ENCODE results near the gene SRGAP3. TPM values are rescaled to one million over a fixed set of nuclear protein-coding genes. Genes with fewer than 3 reads are reported as not detected.

The SRGAP3 gene
- total RNA-seq, 3 donors from 2014 or later: 0.27 to 2.0 (median 0.42) TPM

DNA sequence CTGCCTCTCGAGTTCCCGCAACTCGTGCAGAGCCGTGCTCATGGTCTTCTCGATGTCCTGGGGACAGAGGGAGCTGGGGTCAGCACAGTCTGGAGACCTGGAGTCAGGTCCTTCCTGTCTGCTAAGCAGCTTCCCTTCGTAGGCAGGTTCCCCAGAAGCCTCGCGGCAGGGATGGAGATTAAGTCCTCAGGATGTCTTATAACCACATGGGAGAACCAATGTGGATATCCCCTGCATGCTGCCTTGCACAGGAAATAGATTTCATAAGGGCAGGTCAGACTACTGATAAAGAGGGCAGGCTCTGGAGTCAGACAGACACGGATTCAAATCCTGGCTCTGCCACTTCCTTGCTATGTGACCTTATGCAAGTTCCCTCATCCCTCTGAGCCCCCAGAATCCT is 263.6 kb downstream of the SRGAP3 start:
- no peak for DNase-seq
- Mint-ChIP-seq H3K27me3 (ENCODE audit: low read depth) (peaks cover 5% of the 10 kb centered on the region), H3K4me1 (ENCODE audit: low read depth) (peaks cover 2% of the 10 kb centered on the region), H3K4me3 (no peak overlapping the region), H3K9me3 (no peaks in the 10 kb centered on the region), H3K36me3 (ENCODE audit: insufficient read depth) (no peaks in the 10 kb centered on the region)
- no peak for ATAC-seq

DNA sequence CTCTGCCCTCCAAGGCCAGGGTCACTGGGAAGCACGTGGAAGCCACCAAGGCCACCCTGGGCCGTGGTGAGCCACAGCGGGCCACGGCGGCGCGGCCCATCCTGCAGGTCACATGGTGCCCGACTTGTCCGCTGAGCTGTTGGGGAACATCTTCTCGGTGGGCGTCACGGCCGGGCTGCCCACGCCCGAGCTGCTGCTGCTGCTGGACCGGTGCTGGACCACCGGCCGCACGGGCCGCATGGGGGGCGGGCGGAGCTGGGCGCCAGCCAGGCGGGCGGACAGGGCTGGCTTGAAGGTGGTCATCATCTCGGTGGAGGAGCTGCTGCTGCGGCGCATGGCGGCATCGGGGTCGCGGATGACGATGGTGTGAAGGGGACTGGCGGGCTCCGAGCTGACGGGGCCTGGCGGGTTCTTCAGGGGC is 264.0 kb downstream of the SRGAP3 start:
- no peak for ATAC-seq
- Mint-ChIP-seq H3K4me3 (no peak overlapping the region), H3K27me3 (ENCODE audit: low read depth) (peaks cover 8% of the 10 kb centered on the region), H3K9me3 (no peaks in the 10 kb centered on the region), H3K36me3 (ENCODE audit: insufficient read depth) (no peaks in the 10 kb centered on the region), H3K4me1 (ENCODE audit: low read depth) (peaks cover 2% of the 10 kb centered on the region)
- DNase-seq: no peak

DNA sequence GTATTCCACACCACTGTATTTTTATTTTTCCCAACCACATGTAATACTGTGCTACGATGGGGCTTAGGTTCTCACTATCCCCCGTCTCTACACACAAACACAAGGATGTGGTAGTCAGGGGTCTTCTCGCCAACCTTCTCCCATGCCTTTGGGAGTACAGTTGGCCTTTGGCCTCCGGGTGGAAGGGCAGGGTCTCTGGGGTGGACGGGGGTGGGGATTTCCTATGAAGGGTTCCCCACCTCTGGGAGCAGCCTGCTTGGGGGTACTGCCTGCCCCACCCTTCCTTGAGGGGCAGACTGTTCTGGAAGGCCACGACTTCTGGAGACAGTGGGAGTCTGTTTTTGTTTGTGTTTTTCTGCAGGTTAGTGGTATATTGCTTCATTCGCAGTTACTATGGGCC is 264.9 kb downstream of the SRGAP3 start:
- no peak overlapping the region for H3K4me3 Mint-ChIP-seq
- H3K4me1 Mint-ChIP-seq (ENCODE audit: low read depth): peaks cover 2% of the 10 kb centered on the region
- peaks cover 15% of the 10 kb centered on the region for H3K27me3 Mint-ChIP-seq (ENCODE audit: low read depth)
- DNase-seq: no peak
- no peaks in the 10 kb centered on the region for H3K36me3 Mint-ChIP-seq (ENCODE audit: insufficient read depth)
- ATAC-seq: no peak
- no peaks in the 10 kb centered on the region for H3K9me3 Mint-ChIP-seq

- DNase-seq (no peak), ATAC-seq (no peak)
- H3K27me3 Mint-ChIP-seq (ENCODE audit: low read depth): peaks cover 18% of the 10 kb centered on the region
- no peak overlapping the region for H3K4me3 Mint-ChIP-seq
- no peaks in the 10 kb centered on the region for H3K36me3 Mint-ChIP-seq (ENCODE audit: insufficient read depth)
- peaks cover 4% of the 10 kb centered on the region for H3K9me3 Mint-ChIP-seq
- peaks cover 2% of the 10 kb centered on the region for H3K4me1 Mint-ChIP-seq (ENCODE audit: low read depth)
Observed at GRCh38 chr3:8984081-8984480, 265.4 kb downstream of the SRGAP3 start.

DNA sequence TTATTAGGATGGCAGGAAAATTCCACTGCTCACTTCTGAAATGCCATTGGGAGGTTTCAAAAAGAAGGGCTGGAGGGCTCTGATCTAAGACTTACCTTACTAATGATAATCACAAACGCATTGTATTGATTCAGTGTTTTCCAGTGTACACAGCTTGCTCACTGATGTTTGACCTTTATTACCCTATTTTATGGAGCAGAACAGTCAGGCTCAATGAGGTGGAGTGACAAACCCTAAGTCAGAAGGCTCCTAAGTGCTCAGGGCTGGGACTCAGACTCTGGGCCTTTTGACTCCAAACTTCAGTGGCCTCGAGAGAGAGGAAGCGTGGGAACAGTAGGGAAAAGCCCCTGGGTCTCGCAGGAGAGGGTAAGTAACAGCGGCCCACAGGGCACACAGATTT is 265.9 kb downstream of the SRGAP3 start:
- Mint-ChIP-seq H3K27me3 (ENCODE audit: low read depth) (peaks cover 18% of the 10 kb centered on the region), H3K4me1 (ENCODE audit: low read depth) (peaks cover 2% of the 10 kb centered on the region), H3K4me3 (no peak overlapping the region), H3K9me3 (peaks cover 4% of the 10 kb centered on the region), H3K36me3 (ENCODE audit: insufficient read depth) (no peaks in the 10 kb centered on the region)
- ATAC-seq (no peak), DNase-seq (no peak)

- peaks cover 2% of the 10 kb centered on the region for H3K4me1 Mint-ChIP-seq (ENCODE audit: low read depth)
- no peak for ATAC-seq
- H3K36me3 Mint-ChIP-seq (ENCODE audit: insufficient read depth): no peaks in the 10 kb centered on the region
- H3K4me3 Mint-ChIP-seq: no peak overlapping the region
- DNase-seq: no peak
- peaks cover 18% of the 10 kb centered on the region for H3K27me3 Mint-ChIP-seq (ENCODE audit: low read depth)
- H3K9me3 Mint-ChIP-seq: peaks cover 4% of the 10 kb centered on the region
Observed at GRCh38 chr3:8983026-8983425, 266.4 kb downstream of the SRGAP3 start.

DNA sequence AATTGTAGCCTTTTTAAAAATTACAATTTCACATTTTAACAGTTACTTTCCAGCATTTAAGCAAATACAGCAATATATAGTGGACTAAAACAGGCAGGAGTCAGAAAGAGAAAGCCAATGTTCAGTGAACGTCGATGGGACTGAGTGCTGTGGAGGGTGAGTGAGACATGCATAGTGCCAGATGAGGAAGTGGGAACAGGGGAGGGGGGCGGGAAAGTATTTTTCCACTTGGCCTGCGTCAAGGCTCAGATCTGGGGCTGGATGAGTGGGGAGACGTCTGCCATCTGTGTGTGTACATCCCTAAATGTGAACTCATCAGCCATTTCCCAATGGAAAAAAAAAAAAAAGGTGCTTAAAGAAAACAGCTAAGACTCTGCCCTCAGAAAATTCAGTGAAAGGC is 266.9 kb downstream of the SRGAP3 start:
- DNase-seq: no peak
- no peaks in the 10 kb centered on the region for H3K4me1 Mint-ChIP-seq (ENCODE audit: low read depth)
- ATAC-seq: no peak
- H3K27me3 Mint-ChIP-seq (ENCODE audit: low read depth): peaks cover 22% of the 10 kb centered on the region
- H3K9me3 Mint-ChIP-seq: peaks cover 4% of the 10 kb centered on the region
- no peaks in the 10 kb centered on the region for H3K36me3 Mint-ChIP-seq (ENCODE audit: insufficient read depth)
- no peak overlapping the region for H3K4me3 Mint-ChIP-seq

DNA sequence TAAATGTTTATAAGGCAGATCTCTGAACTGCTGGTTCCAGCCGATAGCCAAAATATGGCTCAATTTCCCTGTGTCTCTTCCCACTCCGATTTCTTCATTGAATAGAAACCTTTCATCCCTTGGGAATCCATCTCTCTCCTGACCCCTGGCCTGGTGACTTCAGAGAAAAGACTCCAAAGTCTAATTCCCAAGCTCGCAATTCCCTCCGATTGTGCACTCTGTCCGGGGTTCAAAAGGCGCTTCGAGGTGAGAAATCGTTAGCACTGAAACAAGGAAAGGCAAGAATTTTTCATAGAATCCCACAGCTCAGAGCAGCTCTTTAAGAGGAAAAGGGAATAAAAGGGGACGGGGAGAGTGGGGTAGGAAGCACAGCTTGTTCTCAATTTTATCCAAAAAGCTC is 267.7 kb downstream of the SRGAP3 start:
- Mint-ChIP-seq H3K27me3 (ENCODE audit: low read depth) (peaks cover 22% of the 10 kb centered on the region), H3K9me3 (peaks cover 4% of the 10 kb centered on the region), H3K4me3 (no peak overlapping the region), H3K36me3 (ENCODE audit: insufficient read depth) (no peaks in the 10 kb centered on the region), H3K4me1 (ENCODE audit: low read depth) (no peaks in the 10 kb centered on the region)
- DNase-seq (no peak), ATAC-seq (no peak)

DNA sequence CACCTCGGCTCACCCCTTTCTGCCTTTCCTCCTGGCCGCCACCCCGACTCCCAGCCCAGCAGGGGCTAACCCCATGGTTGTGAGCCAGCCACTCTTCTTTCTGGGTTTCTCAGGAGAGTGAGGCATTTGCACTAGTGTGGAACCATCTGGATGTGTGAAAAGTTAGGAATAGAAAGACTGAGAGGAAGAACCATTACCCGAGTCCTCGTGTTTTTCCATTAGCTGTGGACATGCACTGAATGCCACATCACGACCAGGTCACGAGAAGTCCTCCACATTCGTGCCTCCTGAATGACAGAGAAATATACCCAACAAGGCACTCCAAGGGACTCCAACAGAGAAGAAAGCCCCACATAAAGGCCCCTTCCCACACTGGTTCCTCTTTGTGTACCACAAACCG is 268.1 kb downstream of the SRGAP3 start:
- DNase-seq: no peak
- no peaks in the 10 kb centered on the region for H3K36me3 Mint-ChIP-seq (ENCODE audit: insufficient read depth)
- no peaks in the 10 kb centered on the region for H3K4me1 Mint-ChIP-seq (ENCODE audit: low read depth)
- H3K4me3 Mint-ChIP-seq: no peak overlapping the region
- H3K9me3 Mint-ChIP-seq: peaks cover 4% of the 10 kb centered on the region
- ATAC-seq: no peak
- peaks cover 22% of the 10 kb centered on the region for H3K27me3 Mint-ChIP-seq (ENCODE audit: low read depth)

DNA sequence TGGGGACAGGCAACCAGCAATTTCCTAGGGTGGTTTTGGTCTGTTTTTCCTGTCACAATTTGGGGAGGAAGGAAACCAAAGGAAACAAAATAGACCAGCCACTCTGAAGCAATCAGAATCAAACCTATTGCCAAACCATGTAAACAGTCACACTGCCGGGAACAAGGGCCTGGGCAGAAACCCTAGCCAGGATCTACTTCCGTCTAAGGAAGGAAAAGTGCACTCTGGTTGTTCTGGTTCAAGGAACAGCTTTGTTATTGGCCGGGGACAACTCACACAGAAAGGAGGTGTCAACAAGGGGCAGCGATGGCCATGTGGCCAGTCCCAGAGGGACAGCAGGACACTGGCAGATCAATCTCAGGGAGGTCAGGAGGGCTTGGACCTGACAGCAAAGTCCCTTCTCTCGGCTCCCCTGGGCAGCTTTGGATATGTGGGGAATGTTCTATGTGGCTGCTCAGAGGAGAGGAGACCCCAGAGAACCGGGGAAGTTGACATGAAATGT is 268.6 kb downstream of the SRGAP3 start:
- Mint-ChIP-seq H3K27me3 (ENCODE audit: low read depth) (peaks cover 23% of the 10 kb centered on the region), H3K36me3 (ENCODE audit: insufficient read depth) (no peaks in the 10 kb centered on the region), H3K4me1 (ENCODE audit: low read depth) (no peaks in the 10 kb centered on the region), H3K4me3 (no peak overlapping the region), H3K9me3 (peaks cover 4% of the 10 kb centered on the region)
- ATAC-seq: no peak
- DNase-seq: no peak

DNA sequence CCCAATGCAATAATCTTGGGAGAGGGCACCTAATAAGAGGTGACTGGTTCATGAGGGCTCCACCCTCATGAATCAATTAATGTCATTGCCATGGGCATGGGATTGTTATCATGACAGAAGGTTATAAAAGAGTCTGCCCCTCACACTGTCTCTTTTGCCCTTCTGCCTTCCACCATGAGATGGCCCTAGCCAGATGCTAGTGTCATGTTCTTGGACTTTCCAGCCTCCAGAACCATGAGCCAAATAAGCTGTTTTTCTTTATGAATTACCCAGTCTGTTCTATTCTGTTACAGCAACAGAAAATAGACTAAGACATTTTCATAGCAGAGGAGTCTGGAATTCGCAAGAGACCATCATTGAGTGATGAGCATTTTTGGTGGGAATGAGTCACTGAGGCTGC is 270.2 kb downstream of the SRGAP3 start:
- no peak for ATAC-seq
- no peaks in the 10 kb centered on the region for H3K4me1 Mint-ChIP-seq (ENCODE audit: low read depth)
- H3K36me3 Mint-ChIP-seq (ENCODE audit: insufficient read depth): no peaks in the 10 kb centered on the region
- H3K4me3 Mint-ChIP-seq: no peak overlapping the region
- H3K27me3 Mint-ChIP-seq (ENCODE audit: low read depth): peaks cover 30% of the 10 kb centered on the region
- peaks cover 4% of the 10 kb centered on the region for H3K9me3 Mint-ChIP-seq
- DNase-seq: no peak

DNA sequence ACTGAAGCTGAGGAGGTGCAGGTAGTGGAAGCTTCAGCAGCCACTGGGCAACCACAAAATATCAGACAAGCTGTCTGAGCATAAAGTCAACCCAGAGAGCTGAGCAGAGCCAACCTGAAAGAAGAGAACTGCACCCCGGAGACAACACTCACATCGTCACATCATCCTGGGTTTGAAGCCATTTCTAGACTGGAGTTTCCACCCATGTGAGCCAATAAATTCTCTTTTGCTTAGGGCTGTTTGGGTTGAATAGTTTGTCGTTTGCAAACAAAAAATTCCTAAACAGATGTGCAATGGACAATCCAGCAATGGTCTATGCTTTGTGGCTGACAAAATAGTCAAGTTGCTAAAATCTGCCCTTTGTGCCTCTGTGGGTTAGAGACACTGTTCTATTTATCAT is 270.9 kb downstream of the SRGAP3 start:
- ATAC-seq (no peak), DNase-seq (no peak)
- no peak overlapping the region for H3K4me3 Mint-ChIP-seq
- H3K27me3 Mint-ChIP-seq (ENCODE audit: low read depth): peaks cover 31% of the 10 kb centered on the region
- H3K36me3 Mint-ChIP-seq (ENCODE audit: insufficient read depth): no peaks in the 10 kb centered on the region
- H3K9me3 Mint-ChIP-seq: peaks cover 4% of the 10 kb centered on the region
- no peaks in the 10 kb centered on the region for H3K4me1 Mint-ChIP-seq (ENCODE audit: low read depth)

- Mint-ChIP-seq H3K4me1 (ENCODE audit: low read depth) (no peaks in the 10 kb centered on the region), H3K9me3 (peaks cover 4% of the 10 kb centered on the region), H3K27me3 (ENCODE audit: low read depth) (peaks cover 31% of the 10 kb centered on the region), H3K4me3 (no peak overlapping the region), H3K36me3 (ENCODE audit: insufficient read depth) (no peaks in the 10 kb centered on the region)
- ATAC-seq (no peak), DNase-seq (no peak)
Observed at GRCh38 chr3:8976540-8977182, 272.8 kb downstream of the SRGAP3 start.

DNA sequence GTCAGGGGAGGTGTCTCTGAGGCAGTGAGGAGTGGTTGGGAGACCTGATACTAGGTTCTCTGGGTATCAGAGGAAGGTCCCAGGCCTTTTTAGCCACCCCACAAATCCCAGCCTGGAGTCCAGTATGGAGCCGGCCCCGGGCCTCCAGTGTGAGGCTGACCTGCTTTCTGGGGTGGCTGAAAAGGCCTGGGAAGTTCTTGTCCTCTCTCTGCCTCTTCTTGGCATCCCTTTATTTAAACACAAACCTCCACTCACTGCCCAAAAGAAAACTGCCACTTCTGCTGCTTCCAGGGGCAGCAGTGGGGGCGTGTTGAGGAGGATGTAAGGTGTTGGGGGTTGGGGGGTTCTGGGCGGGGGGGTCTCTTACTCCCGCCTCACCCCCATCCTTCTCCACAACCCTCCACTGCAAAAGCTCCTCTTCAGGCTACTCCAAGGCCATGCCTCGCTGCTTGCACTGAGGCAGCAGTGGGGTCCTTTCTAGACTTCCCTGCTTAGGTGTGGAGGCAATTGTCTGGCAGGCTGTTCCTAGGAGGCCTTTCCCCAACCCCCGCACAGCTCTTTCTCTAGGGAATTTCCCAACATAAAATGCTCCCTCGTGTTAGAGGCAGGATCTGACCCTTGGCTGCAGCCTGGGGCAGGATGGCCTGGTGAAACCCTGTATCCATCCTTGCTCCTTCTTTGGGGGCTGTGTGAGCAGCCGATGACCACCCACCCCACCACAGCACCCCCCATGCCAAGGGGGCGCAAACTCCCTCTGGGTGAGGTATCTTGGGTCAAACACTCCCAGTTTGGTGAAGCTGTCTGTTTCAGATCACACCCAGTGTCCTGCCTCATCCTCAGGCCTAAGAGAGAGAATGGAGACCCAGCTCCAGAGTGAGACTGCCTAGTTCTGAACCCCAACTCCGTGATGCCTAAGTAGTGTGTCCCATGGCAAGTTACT is 274.1 kb downstream of the SRGAP3 start:
- Mint-ChIP-seq H3K36me3 (ENCODE audit: insufficient read depth) (no peaks in the 10 kb centered on the region), H3K4me1 (ENCODE audit: low read depth) (no peaks in the 10 kb centered on the region), H3K27me3 (ENCODE audit: low read depth) (peaks cover 21% of the 10 kb centered on the region), H3K9me3 (peaks cover 4% of the 10 kb centered on the region), H3K4me3 (no peak overlapping the region)
- DNase-seq (no peak), ATAC-seq (no peak)

GRCh38 chr3:8974458-8974857 is 275.0 kb downstream of the SRGAP3 start:
- no peak for ATAC-seq
- no peak for DNase-seq
- peaks cover 19% of the 10 kb centered on the region for H3K27me3 Mint-ChIP-seq (ENCODE audit: low read depth)
- no peak overlapping the region for H3K4me3 Mint-ChIP-seq
- peaks cover 4% of the 10 kb centered on the region for H3K9me3 Mint-ChIP-seq
- H3K36me3 Mint-ChIP-seq (ENCODE audit: insufficient read depth): no peaks in the 10 kb centered on the region
- no peaks in the 10 kb centered on the region for H3K4me1 Mint-ChIP-seq (ENCODE audit: low read depth)

All from activated T-cell treated with anti-CD3 and anti-CD28 coated beads, Interleukin-2, amount 50 U/mL, for 4 hours (primary cell).